IMR-90 (cell line): Measurements from ENCODE around the gene GABBR2. TPM values are rescaled to one million over a fixed set of nuclear protein-coding genes. Genes with fewer than 3 reads are reported as not detected.

Source experiments
- ATAC-seq: fragments of 200-7000 bp; cut with Tn5 transposase; 2 replicates; pipeline ENCODE4 v1.9.1; 2020; ENCODE audit warnings: low read depth, mild to moderate bottlenecking, moderate library complexity
- BruUV-seq: library from RNA; stranded (reverse); fragments of 400-500 nt; replicated peaks from 2 replicates; lab custom pipeline; 2021; lab: Mats Ljungman, UMichigan
- CTCF ChIA-PET: fragments of 300-600 bp; formaldehyde crosslinking; extraction: SDS; loops from one replicate; lab custom pipeline; 2021; ENCODE audit warnings: antibody characterized with exemption; lab: Yijun Ruan, JAX
- POLR2A ChIA-PET: fragments of 300-600 bp; sonication (Branson Sonifier 250); formaldehyde crosslinking; loops from one replicate; lab custom pipeline; 2022; ENCODE audit warnings: antibody characterized with exemption; ENCODE audit not compliant: unreplicated experiment; lab: Charles Lee
- DNase-seq: peaks from one replicate; pipeline ENCODE4 v3.0.0; 2013
- H2AFZ ChIP-seq: replicated peaks from 2 replicates; pipeline ENCODE3; 2013; ENCODE audit warnings: low read length, mild to moderate bottlenecking; ENCODE audit not compliant: poor library complexity
- H2AK5ac ChIP-seq: 2 replicates; pipeline ENCODE4 v1.6.1; 2013; ENCODE audit warnings: low read depth, low read length, inconsistent platforms
- H2AK9ac ChIP-seq: replicated peaks from 2 replicates; pipeline ENCODE3; 2013; ENCODE audit warnings: mild to moderate bottlenecking, low read depth, low read length, moderate library complexity; ENCODE audit not compliant: poor library complexity
- H2BK120ac ChIP-seq: 2 replicates; pipeline ENCODE4 v1.6.1; 2013; ENCODE audit warnings: low read depth, low read length, inconsistent platforms
- H2BK15ac ChIP-seq: 3 replicates; pipeline ENCODE4 v1.6.1; 2013; ENCODE audit warnings: low read depth, low read length, inconsistent platforms
- H2BK20ac ChIP-seq: 2 replicates; pipeline ENCODE4 v1.6.1; 2013; ENCODE audit warnings: low read depth, mild to moderate bottlenecking, inconsistent platforms, low read length, moderate library complexity
- H2BK5ac ChIP-seq: 2 replicates; pipeline ENCODE4 v1.6.1; 2013; ENCODE audit warnings: mild to moderate bottlenecking, low read depth, low read length, inconsistent platforms; ENCODE audit not compliant: poor library complexity, severe bottlenecking
- H3K14ac ChIP-seq: replicated peaks from 2 replicates; pipeline ENCODE4 v1.6.1; 2013; ENCODE audit warnings: low read depth, low read length, inconsistent platforms
- H3K18ac ChIP-seq: 2 replicates; pipeline ENCODE4 v1.6.1; 2013; ENCODE audit warnings: low read depth, low read length, control low read depth
- H3K23ac ChIP-seq: 2 replicates; pipeline ENCODE4 v1.6.1; 2013; ENCODE audit warnings: low read depth, low read length, inconsistent platforms
- H3K27ac ChIP-seq: 2 replicates; pipeline ENCODE4 v1.5.1; 2013; ENCODE audit warnings: mild to moderate bottlenecking, control low read depth, low read length; ENCODE audit not compliant: insufficient read depth
- H3K27me3 ChIP-seq: 2 replicates; pipeline ENCODE4 v1.6.1; 2013; ENCODE audit warnings: low read length; ENCODE audit not compliant: control insufficient read depth, insufficient read depth
- H3K36me3 ChIP-seq: 2 replicates; pipeline ENCODE4 v1.6.1; 2013; ENCODE audit warnings: low read length, mixed read lengths; ENCODE audit not compliant: control insufficient read depth, insufficient read depth
- H3K4ac ChIP-seq: 2 replicates; pipeline ENCODE4 v1.6.1; 2013; ENCODE audit warnings: low read depth, low read length, inconsistent platforms
- H3K4me1 ChIP-seq: 2 replicates; pipeline ENCODE4 v1.6.1; 2013; ENCODE audit warnings: low read length, mixed read lengths; ENCODE audit not compliant: control insufficient read depth, insufficient read depth
- H3K4me2 ChIP-seq: 2 replicates; pipeline ENCODE4 v1.6.1; 2013; ENCODE audit warnings: low read depth, mild to moderate bottlenecking, control low read depth, low read length, moderate library complexity
- H3K4me3 ChIP-seq: 2 replicates; pipeline ENCODE4 v1.5.1; 2013; ENCODE audit warnings: low read depth, mild to moderate bottlenecking, control low read depth, low read length, moderate library complexity; ENCODE audit not compliant: insufficient read depth
- H3K56ac ChIP-seq: 2 replicates; pipeline ENCODE4 v1.6.1; 2013; ENCODE audit warnings: low read length, inconsistent platforms; ENCODE audit not compliant: insufficient read depth; ENCODE audit errors: extremely low read depth
- H3K79me1 ChIP-seq, 2 experiments: 2 replicates each; pipeline ENCODE4 v1.6.1; 2013; ENCODE audit warnings: low read length in 2 of 2, inconsistent platforms in 1 of 2, low read depth in 1 of 2
- H3K9ac ChIP-seq: 2 replicates; pipeline ENCODE4 v1.6.1; 2013; ENCODE audit warnings: low read depth, low read length, control low read depth
- H3K9me1 ChIP-seq: 2 replicates; pipeline ENCODE4 v1.6.1; 2013; ENCODE audit warnings: low read length, inconsistent platforms; ENCODE audit not compliant: insufficient read depth
- H3K9me3 ChIP-seq: 2 replicates; pipeline ENCODE4 v1.6.1; 2013; ENCODE audit warnings: low read length; ENCODE audit not compliant: control insufficient read depth, insufficient read depth
- H4K20me1 ChIP-seq: 2 replicates; pipeline ENCODE4 v1.6.1; 2013; ENCODE audit warnings: low read length, inconsistent platforms; ENCODE audit not compliant: insufficient read depth
- H4K5ac ChIP-seq: 2 replicates; pipeline ENCODE4 v1.6.1; 2013; ENCODE audit warnings: mild to moderate bottlenecking, low read depth, low read length, control low read depth
- H4K8ac ChIP-seq, 2 experiments: 2 replicates each; pipeline ENCODE4 v1.6.1; 2013; ENCODE audit warnings: low read depth in 2 of 2, low read length in 2 of 2, control low read depth in 1 of 2, inconsistent platforms in 1 of 2
- H4K91ac ChIP-seq: 2 replicates; pipeline ENCODE4 v1.6.1; 2013; ENCODE audit warnings: low read depth, low read length, inconsistent platforms; ENCODE audit not compliant: insufficient read depth
- USF2 ChIP-seq: fragments of 150-350 bp; IDR thresholded peaks from 2 replicates; pipeline ENCODE4 v1.6.1; 2017; ENCODE audit warnings: mild to moderate bottlenecking, antibody characterized with exemption, low read length, low read depth
- WGBS, 2 experiments: methylation state at CpG; one replicate each; pipeline versions ENCODE4 v1.1.5 to v1.1.7; 2013; ENCODE audit warnings: missing lambda C conversion rate in 2 of 2; ENCODE audit not compliant: insufficient read length in 1 of 2; ENCODE audit errors: extremely low coverage in 2 of 2; 5-methylcytosine and 5-hydroxymethylcytosine counted together
- dilution Hi-C: fragments of 300-500 bp; cut with HindIII; formaldehyde crosslinking; loops from one replicate; pipeline ENCODE4 v1.14.3; 2018; ENCODE audit warnings: low sequenced_read_pairs; ENCODE audit not compliant: unreplicated experiment
- in situ Hi-C: fragments of 300-500 bp; cut with MboI; formaldehyde crosslinking; loops from 3 replicates; pipeline ENCODE4 v1.14.3; 2019; ENCODE audit warnings: low sequenced_read_pairs, inconsistent platforms, mixed read lengths
- intact Hi-C: fragments of 100-400 bp; cut with micrococcal nuclease; formaldehyde crosslinking; loops from 2 replicates; pipeline ENCODE4 v1.10.0; 2022
- polyA plus RNA-seq, 3 experiments: library from polyadenylated mRNA; depleted of rRNA; stranded (reverse); fragments of >200 nt; gene quantifications; 2 replicates each; pipeline ENCODE4 v1.2.3, GENCODE V29; 2012; ENCODE audit warnings: low replicate concordance in 1 of 3
- total RNA-seq: library from RNA; depleted of rRNA; stranded (reverse); fragments of >200 nt; gene quantifications from 2 replicates; pipeline ENCODE4 v1.2.3, GENCODE V29; 2012

The GABBR2 gene
- total and polyA plus RNA-seq, 2 of the 4 experiments (the other 2 are of a cell fraction) = 14.2 to 20.3 TPM

DNA sequence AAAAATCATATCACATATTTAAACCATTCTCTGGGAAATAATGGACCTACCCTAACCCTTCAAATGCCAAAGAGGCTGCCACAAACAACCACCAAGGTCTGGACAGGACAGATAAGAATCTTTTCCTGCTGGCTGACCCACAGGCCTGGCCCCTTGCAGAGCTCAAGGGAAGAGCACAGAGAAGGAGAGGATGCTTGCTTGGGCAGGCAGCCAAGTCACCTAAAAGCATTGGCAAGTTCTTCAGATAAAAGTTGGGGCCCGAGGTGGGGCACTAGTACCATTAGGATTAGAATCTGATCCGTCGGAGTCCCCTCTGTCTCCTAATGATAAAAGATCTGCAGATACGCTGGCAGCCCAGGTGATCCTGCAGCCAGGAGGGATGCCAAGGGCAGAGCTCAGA is 176.6 kb downstream of the GABBR2 start:
- ATAC-seq = no peak
- no peak overlapping the region for H3K4me2 ChIP-seq
- no peaks in the 10 kb centered on the region for H3K27me3 ChIP-seq
- peak overlapping the region; percentile 28 for H2AK5ac ChIP-seq
- H3K18ac ChIP-seq = no peak overlapping the region
- H2BK20ac ChIP-seq = no peak overlapping the region
- no peak overlapping the region for H4K91ac ChIP-seq
- H2BK5ac ChIP-seq = no peak overlapping the region
- no peak overlapping the region for H2BK120ac ChIP-seq
- no peak overlapping the region for H3K9ac ChIP-seq
- intact Hi-C loops (no loop called here), in situ Hi-C loops (no loop called here), dilution Hi-C loops (no loop called here)
- WGBS, 2 experiments = 100% methylated on average over 1 of the region's 4 CpGs; no CpG with 5 or more reads in 1 of the 2 experiments
- TF ChIP-seq USF2 = no peak
- no peak overlapping the region for H3K4me3 ChIP-seq
- DNase-seq = no peak
- no peak overlapping the region for H4K8ac ChIP-seq
- CTCF ChIA-PET = no interaction called here
- BruUV-seq = no TSS peak
- peaks cover 13% of the 10 kb centered on the region for H3K9me1 ChIP-seq
- H3K79me1 ChIP-seq = peaks cover 8 to 19% of the 10 kb centered on the region in 2 experiments
- no peaks in the 10 kb centered on the region for H3K36me3 ChIP-seq
- POLR2A ChIA-PET = no interaction called here
- 0 out of 2 replicates have a peak overlapping the region, but pooled peaks have one; percentile 17 for H3K14ac ChIP-seq
- H3K23ac ChIP-seq = no peak overlapping the region
- no peak overlapping the region for H2AK9ac ChIP-seq
- no peak overlapping the region for H2AFZ ChIP-seq
- no peak overlapping the region for H3K56ac ChIP-seq
- no peak overlapping the region for H3K27ac ChIP-seq
- H3K4ac ChIP-seq = no peak overlapping the region
- H4K5ac ChIP-seq = no peak overlapping the region
- H3K4me1 ChIP-seq = peaks cover 2% of the 10 kb centered on the region; the same call in 1 of the 2 replicates
- H3K9me3 ChIP-seq = no peaks in the 10 kb centered on the region
- H2BK15ac ChIP-seq = no peak overlapping the region
- no peaks in the 10 kb centered on the region for H4K20me1 ChIP-seq
